HepG2 (cell line): ENCODE data around the gene NUP93. TPM values are rescaled to one million over a fixed set of nuclear protein-coding genes. Genes with fewer than 3 reads are reported as not detected.

Experiments used
- CBX5 ChIP-seq: sonication (generic); formaldehyde crosslinking; IDR thresholded peaks from 2 replicates; pipeline ENCODE4 v1.4.0; 2020; ENCODE audit warnings: missing genetic modification reagents, borderline replicate concordance
- CTCF ChIP-seq: sonication (generic); formaldehyde crosslinking; IDR thresholded peaks from 2 replicates; pipeline ENCODE4 v1.5.0; 2020; ENCODE audit warnings: mild to moderate bottlenecking, missing genetic modification reagents, moderate library complexity
- ELF1 ChIP-seq: sonication (generic); formaldehyde crosslinking; IDR thresholded peaks from 2 replicates; pipeline ENCODE4 v1.4.0; 2020; ENCODE audit warnings: missing genetic modification reagents
- PAXIP1 ChIP-seq: sonication (generic); formaldehyde crosslinking; conservative IDR thresholded peaks from 2 replicates; pipeline ENCODE4 v1.4.0; 2020; ENCODE audit warnings: mild to moderate bottlenecking, missing genetic modification reagents, moderate library complexity
- SALL1 ChIP-seq: sonication (generic); formaldehyde crosslinking; IDR thresholded peaks from 2 replicates; pipeline ENCODE4 v1.8.0; 2022; ENCODE audit warnings: mild to moderate bottlenecking, missing genetic modification reagents
- ZNF563 ChIP-seq: sonication (generic); formaldehyde crosslinking; IDR thresholded peaks from 2 replicates; pipeline ENCODE4 v1.8.0; 2022; ENCODE audit warnings: mild to moderate bottlenecking, moderate library complexity, missing genetic modification reagents
- polyA plus RNA-seq, 8 experiments: library from polyadenylated mRNA; depleted of rRNA in 3 of 8; stranded (reverse) in 7 of 8; unstranded in 1 of 8; fragments of >200 nt; fragmentation: Illumina TruSeq in 4 of 8; extraction: Trizol in 4 of 8; gene quantifications; 2 replicates each; pipeline versions ENCODE4 v1.2.1 to v1.2.3, GENCODE V29; 2011 to 2016; ENCODE audit warnings: low read depth in 4 of 8, missing spikeins in 1 of 8, mixed read lengths in 1 of 8; ENCODE audit not compliant: insufficient read depth in 1 of 8
- total RNA-seq, 5 experiments: library from RNA; depleted of rRNA; stranded (reverse); fragments of >200 nt; fragmentation: Illumina TruSeq; extraction: Trizol; gene quantifications; 2 replicates each; pipeline ENCODE4 v1.2.3, GENCODE V29; 2016; ENCODE audit warnings: low read depth in 1 of 5
- TF ChIP-seq, protein P1 (sequence below): sonication (generic); formaldehyde crosslinking; IDR thresholded peaks from 2 replicates; pipeline ENCODE4 v1.4.0; 2020; ENCODE audit warnings: missing genetic modification reagents
- TF ChIP-seq, protein P2 (sequence below): sonication (generic); formaldehyde crosslinking; IDR thresholded peaks from 2 replicates; pipeline ENCODE4 v1.5.1; 2020; ENCODE audit warnings: missing genetic modification reagents, mild to moderate bottlenecking, borderline replicate concordance

The NUP93 gene
- total and polyA plus RNA-seq, 2 of the 13 experiments (the other 11 are each of a cell fraction or from before 2014, with no cell fraction given) = 58.5 to 140 TPM

DNA sequence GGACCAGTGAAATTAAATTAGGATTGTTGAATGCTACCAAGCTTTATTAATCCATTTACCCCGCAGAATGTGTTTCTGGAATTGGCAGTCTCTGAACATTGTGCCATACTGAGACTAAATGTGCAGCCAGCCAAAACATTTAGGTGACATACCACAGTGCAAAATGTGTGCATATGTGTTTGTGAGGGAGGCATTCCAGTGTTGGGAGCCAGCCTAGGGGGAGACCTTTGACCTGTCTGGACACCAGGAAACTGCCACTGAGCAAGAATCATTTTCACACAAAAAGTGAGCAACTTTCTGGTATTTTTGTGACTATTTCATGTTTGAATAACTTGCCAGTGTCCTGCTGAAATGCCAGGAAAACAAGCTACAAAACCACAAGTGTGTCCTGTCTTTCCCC, 70.4 kb downstream of the NUP93 start (continued):
- TF ChIP-seq PAXIP1 (CRISPR knock-in tag) (peak; percentile 72), CTCF (0 out of 2 replicates have a peak, but pooled peaks have one; percentile 28), SALL1 (CRISPR knock-in tag) (peak; percentile 57; the same call in 1 of the 2 replicates), ELF1 (CRISPR knock-in tag) (peak; percentile 25; the same call in 1 of the 2 replicates), CBX5 (CRISPR knock-in tag) (0 out of 2 replicates have a peak, but pooled peaks have one; percentile 35), ZNF563 (CRISPR knock-in tag) (no peak)
- TF ChIP-seq, protein P1, sequence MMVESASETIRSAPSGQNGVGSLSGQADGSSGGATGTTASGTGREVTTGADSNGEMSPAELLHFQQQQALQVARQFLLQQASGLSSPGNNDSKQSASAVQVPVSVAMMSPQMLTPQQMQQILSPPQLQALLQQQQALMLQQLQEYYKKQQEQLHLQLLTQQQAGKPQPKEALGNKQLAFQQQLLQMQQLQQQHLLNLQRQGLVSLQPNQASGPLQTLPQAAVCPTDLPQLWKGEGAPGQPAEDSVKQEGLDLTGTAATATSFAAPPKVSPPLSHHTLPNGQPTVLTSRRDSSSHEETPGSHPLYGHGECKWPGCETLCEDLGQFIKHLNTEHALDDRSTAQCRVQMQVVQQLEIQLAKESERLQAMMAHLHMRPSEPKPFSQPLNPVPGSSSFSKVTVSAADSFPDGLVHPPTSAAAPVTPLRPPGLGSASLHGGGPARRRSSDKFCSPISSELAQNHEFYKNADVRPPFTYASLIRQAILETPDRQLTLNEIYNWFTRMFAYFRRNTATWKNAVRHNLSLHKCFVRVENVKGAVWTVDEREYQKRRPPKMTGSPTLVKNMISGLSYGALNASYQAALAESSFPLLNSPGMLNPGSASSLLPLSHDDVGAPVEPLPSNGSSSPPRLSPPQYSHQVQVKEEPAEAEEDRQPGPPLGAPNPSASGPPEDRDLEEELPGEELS = peak; percentile 48; the same call in 1 of the 2 replicates
- TF ChIP-seq, protein P2, sequence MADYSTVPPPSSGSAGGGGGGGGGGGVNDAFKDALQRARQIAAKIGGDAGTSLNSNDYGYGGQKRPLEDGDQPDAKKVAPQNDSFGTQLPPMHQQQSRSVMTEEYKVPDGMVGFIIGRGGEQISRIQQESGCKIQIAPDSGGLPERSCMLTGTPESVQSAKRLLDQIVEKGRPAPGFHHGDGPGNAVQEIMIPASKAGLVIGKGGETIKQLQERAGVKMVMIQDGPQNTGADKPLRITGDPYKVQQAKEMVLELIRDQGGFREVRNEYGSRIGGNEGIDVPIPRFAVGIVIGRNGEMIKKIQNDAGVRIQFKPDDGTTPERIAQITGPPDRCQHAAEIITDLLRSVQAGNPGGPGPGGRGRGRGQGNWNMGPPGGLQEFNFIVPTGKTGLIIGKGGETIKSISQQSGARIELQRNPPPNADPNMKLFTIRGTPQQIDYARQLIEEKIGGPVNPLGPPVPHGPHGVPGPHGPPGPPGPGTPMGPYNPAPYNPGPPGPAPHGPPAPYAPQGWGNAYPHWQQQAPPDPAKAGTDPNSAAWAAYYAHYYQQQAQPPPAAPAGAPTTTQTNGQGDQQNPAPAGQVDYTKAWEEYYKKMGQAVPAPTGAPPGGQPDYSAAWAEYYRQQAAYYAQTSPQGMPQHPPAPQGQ (CRISPR knock-in tag) = no peak
- TF ChIP-seq, all 625 proteins: peak for 42
